IMR-90 (cell line): ENCODE results near the gene SLC26A11. TPM values are rescaled to one million over a fixed set of nuclear protein-coding genes. Genes with fewer than 3 reads are reported as not detected.

Source experiments
- ATAC-seq: fragments of 200-7000 bp; cut with Tn5 transposase; 2 replicates; pipeline ENCODE4 v1.9.1; 2020; ENCODE audit warnings: low read depth, mild to moderate bottlenecking, moderate library complexity
- BruUV-seq: library from RNA; stranded (reverse); fragments of 400-500 nt; replicated peaks from 2 replicates; lab custom pipeline; 2021; lab: Mats Ljungman, UMichigan
- CTCF ChIA-PET: fragments of 300-600 bp; formaldehyde crosslinking; extraction: SDS; loops from one replicate; lab custom pipeline; 2021; ENCODE audit warnings: antibody characterized with exemption; lab: Yijun Ruan, JAX
- POLR2A ChIA-PET: fragments of 300-600 bp; sonication (Branson Sonifier 250); formaldehyde crosslinking; loops from one replicate; lab custom pipeline; 2022; ENCODE audit warnings: antibody characterized with exemption; ENCODE audit not compliant: unreplicated experiment; lab: Charles Lee
- DNase-seq: peaks from one replicate; pipeline ENCODE4 v3.0.0; 2013
- H2AFZ ChIP-seq: replicated peaks from 2 replicates; pipeline ENCODE3; 2013; ENCODE audit warnings: low read length, mild to moderate bottlenecking; ENCODE audit not compliant: poor library complexity
- H2AK5ac ChIP-seq: 2 replicates; pipeline ENCODE4 v1.6.1; 2013; ENCODE audit warnings: low read depth, low read length, inconsistent platforms
- H2AK9ac ChIP-seq: replicated peaks from 2 replicates; pipeline ENCODE3; 2013; ENCODE audit warnings: mild to moderate bottlenecking, low read depth, low read length, moderate library complexity; ENCODE audit not compliant: poor library complexity
- H2BK120ac ChIP-seq: 2 replicates; pipeline ENCODE4 v1.6.1; 2013; ENCODE audit warnings: low read depth, low read length, inconsistent platforms
- H2BK15ac ChIP-seq: 3 replicates; pipeline ENCODE4 v1.6.1; 2013; ENCODE audit warnings: low read depth, low read length, inconsistent platforms
- H2BK20ac ChIP-seq: 2 replicates; pipeline ENCODE4 v1.6.1; 2013; ENCODE audit warnings: low read depth, mild to moderate bottlenecking, inconsistent platforms, low read length, moderate library complexity
- H2BK5ac ChIP-seq: 2 replicates; pipeline ENCODE4 v1.6.1; 2013; ENCODE audit warnings: mild to moderate bottlenecking, low read depth, low read length, inconsistent platforms; ENCODE audit not compliant: poor library complexity, severe bottlenecking
- H3K14ac ChIP-seq: replicated peaks from 2 replicates; pipeline ENCODE4 v1.6.1; 2013; ENCODE audit warnings: low read depth, low read length, inconsistent platforms
- H3K18ac ChIP-seq: 2 replicates; pipeline ENCODE4 v1.6.1; 2013; ENCODE audit warnings: low read depth, low read length, control low read depth
- H3K23ac ChIP-seq: 2 replicates; pipeline ENCODE4 v1.6.1; 2013; ENCODE audit warnings: low read depth, low read length, inconsistent platforms
- H3K27ac ChIP-seq: 2 replicates; pipeline ENCODE4 v1.5.1; 2013; ENCODE audit warnings: mild to moderate bottlenecking, control low read depth, low read length; ENCODE audit not compliant: insufficient read depth
- H3K27me3 ChIP-seq: 2 replicates; pipeline ENCODE4 v1.6.1; 2013; ENCODE audit warnings: low read length; ENCODE audit not compliant: control insufficient read depth, insufficient read depth
- H3K36me3 ChIP-seq: 2 replicates; pipeline ENCODE4 v1.6.1; 2013; ENCODE audit warnings: low read length, mixed read lengths; ENCODE audit not compliant: control insufficient read depth, insufficient read depth
- H3K4ac ChIP-seq: 2 replicates; pipeline ENCODE4 v1.6.1; 2013; ENCODE audit warnings: low read depth, low read length, inconsistent platforms
- H3K4me1 ChIP-seq: 2 replicates; pipeline ENCODE4 v1.6.1; 2013; ENCODE audit warnings: low read length, mixed read lengths; ENCODE audit not compliant: control insufficient read depth, insufficient read depth
- H3K4me2 ChIP-seq: 2 replicates; pipeline ENCODE4 v1.6.1; 2013; ENCODE audit warnings: low read depth, mild to moderate bottlenecking, control low read depth, low read length, moderate library complexity
- H3K4me3 ChIP-seq: 2 replicates; pipeline ENCODE4 v1.5.1; 2013; ENCODE audit warnings: low read depth, mild to moderate bottlenecking, control low read depth, low read length, moderate library complexity; ENCODE audit not compliant: insufficient read depth
- H3K56ac ChIP-seq: 2 replicates; pipeline ENCODE4 v1.6.1; 2013; ENCODE audit warnings: low read length, inconsistent platforms; ENCODE audit not compliant: insufficient read depth; ENCODE audit errors: extremely low read depth
- H3K79me1 ChIP-seq, 2 experiments: 2 replicates each; pipeline ENCODE4 v1.6.1; 2013; ENCODE audit warnings: low read length in 2 of 2, inconsistent platforms in 1 of 2, low read depth in 1 of 2
- H3K9ac ChIP-seq: 2 replicates; pipeline ENCODE4 v1.6.1; 2013; ENCODE audit warnings: low read depth, low read length, control low read depth
- H3K9me1 ChIP-seq: 2 replicates; pipeline ENCODE4 v1.6.1; 2013; ENCODE audit warnings: low read length, inconsistent platforms; ENCODE audit not compliant: insufficient read depth
- H3K9me3 ChIP-seq: 2 replicates; pipeline ENCODE4 v1.6.1; 2013; ENCODE audit warnings: low read length; ENCODE audit not compliant: control insufficient read depth, insufficient read depth
- H4K20me1 ChIP-seq: 2 replicates; pipeline ENCODE4 v1.6.1; 2013; ENCODE audit warnings: low read length, inconsistent platforms; ENCODE audit not compliant: insufficient read depth
- H4K5ac ChIP-seq: 2 replicates; pipeline ENCODE4 v1.6.1; 2013; ENCODE audit warnings: mild to moderate bottlenecking, low read depth, low read length, control low read depth
- H4K8ac ChIP-seq, 2 experiments: 2 replicates each; pipeline ENCODE4 v1.6.1; 2013; ENCODE audit warnings: low read depth in 2 of 2, low read length in 2 of 2, control low read depth in 1 of 2, inconsistent platforms in 1 of 2
- H4K91ac ChIP-seq: 2 replicates; pipeline ENCODE4 v1.6.1; 2013; ENCODE audit warnings: low read depth, low read length, inconsistent platforms; ENCODE audit not compliant: insufficient read depth
- BHLHE40 ChIP-seq: fragments of 150-350 bp; IDR thresholded peaks from 2 replicates; pipeline ENCODE4 v1.6.1; 2016; ENCODE audit warnings: mild to moderate bottlenecking, low read depth, low read length
- CEBPB ChIP-seq: IDR thresholded peaks from 2 replicates; pipeline ENCODE4 v1.6.1; 2012; ENCODE audit warnings: low read depth, low read length, improper control_type of control experiment
- CHD1 ChIP-seq: IDR thresholded peaks from 2 replicates; pipeline ENCODE4 v1.6.1; 2012; ENCODE audit warnings: low read depth, low read length, improper control_type of control experiment
- FOS ChIP-seq: fragments of 150-350 bp; IDR thresholded peaks from 2 replicates; pipeline ENCODE4 v1.6.1; 2016; ENCODE audit warnings: low read depth, low read length
- MAFK ChIP-seq: IDR thresholded peaks from 2 replicates; pipeline ENCODE4 v1.6.1; 2012; ENCODE audit warnings: low read depth, low read length, improper control_type of control experiment
- MAZ ChIP-seq: IDR thresholded peaks from 2 replicates; pipeline ENCODE4 v1.6.1; 2012; ENCODE audit warnings: low read depth, mild to moderate bottlenecking, low read length, improper control_type of control experiment, moderate library complexity, borderline replicate concordance
- MXI1 ChIP-seq: IDR thresholded peaks from 2 replicates; pipeline ENCODE4 v1.6.1; 2012; ENCODE audit warnings: low read depth, mild to moderate bottlenecking, low read length, moderate library complexity, borderline replicate concordance
- NFE2L2 ChIP-seq: fragments of 150-350 bp; IDR thresholded peaks from 2 replicates; pipeline ENCODE4 v1.6.1; 2016; ENCODE audit warnings: low read depth, mild to moderate bottlenecking, low read length
- POLR2A ChIP-seq: IDR thresholded peaks from 2 replicates; pipeline ENCODE4 v1.6.1; 2012; ENCODE audit warnings: mild to moderate bottlenecking, low read depth, low read length
- RAD21 ChIP-seq: IDR thresholded peaks from 2 replicates; pipeline ENCODE4 v1.6.1; 2012; ENCODE audit warnings: low read length, improper control_type of control experiment
- RCOR1 ChIP-seq: IDR thresholded peaks from 2 replicates; pipeline ENCODE4 v1.6.1; 2012; ENCODE audit warnings: mild to moderate bottlenecking, low read length, improper control_type of control experiment; ENCODE audit not compliant: insufficient replicate concordance
- RFX5 ChIP-seq: IDR thresholded peaks from 2 replicates; pipeline ENCODE4 v1.8.0; 2012; ENCODE audit warnings: low read depth, mild to moderate bottlenecking, low read length, moderate library complexity
- SMC3 ChIP-seq: fragments of 150-350 bp; IDR thresholded peaks from 2 replicates; pipeline ENCODE4 v1.6.1; 2016; ENCODE audit warnings: low read depth, mild to moderate bottlenecking, antibody characterized with exemption, low read length, moderate library complexity
- WGBS, 2 experiments: methylation state at CpG; one replicate each; pipeline versions ENCODE4 v1.1.5 to v1.1.7; 2013; ENCODE audit warnings: missing lambda C conversion rate in 2 of 2; ENCODE audit not compliant: insufficient read length in 1 of 2; ENCODE audit errors: extremely low coverage in 2 of 2; 5-methylcytosine and 5-hydroxymethylcytosine counted together
- dilution Hi-C: fragments of 300-500 bp; cut with HindIII; formaldehyde crosslinking; loops from one replicate; pipeline ENCODE4 v1.14.3; 2018; ENCODE audit warnings: low sequenced_read_pairs; ENCODE audit not compliant: unreplicated experiment
- in situ Hi-C: fragments of 300-500 bp; cut with MboI; formaldehyde crosslinking; loops from 3 replicates; pipeline ENCODE4 v1.14.3; 2019; ENCODE audit warnings: low sequenced_read_pairs, inconsistent platforms, mixed read lengths
- intact Hi-C: fragments of 100-400 bp; cut with micrococcal nuclease; formaldehyde crosslinking; loops from 2 replicates; pipeline ENCODE4 v1.10.0; 2022
- polyA plus RNA-seq, 3 experiments: library from polyadenylated mRNA; depleted of rRNA; stranded (reverse); fragments of >200 nt; gene quantifications; 2 replicates each; pipeline ENCODE4 v1.2.3, GENCODE V29; 2012; ENCODE audit warnings: low replicate concordance in 1 of 3
- total RNA-seq: library from RNA; depleted of rRNA; stranded (reverse); fragments of >200 nt; gene quantifications from 2 replicates; pipeline ENCODE4 v1.2.3, GENCODE V29; 2012
- TF ChIP-seq, protein P1 (sequence below): fragments of 150-350 bp; IDR thresholded peaks from 2 replicates; pipeline ENCODE4 v1.6.1; 2017; ENCODE audit warnings: mild to moderate bottlenecking, antibody characterized with exemption, low read length, low read depth
- TF ChIP-seq, protein P2 (sequence below): fragments of 150-350 bp; IDR thresholded peaks from 2 replicates; pipeline ENCODE4 v1.6.1; 2016; ENCODE audit warnings: low read depth, mild to moderate bottlenecking, low read length, moderate library complexity, borderline replicate concordance
- TF ChIP-seq, protein P3 (sequence below): conservative IDR thresholded peaks from 2 replicates; pipeline ENCODE4 v1.5.1; 2012; ENCODE audit warnings: mild to moderate bottlenecking, low read depth, low read length, improper control_type of control experiment

Gene SLC26A11
- total and polyA plus RNA-seq, 2 of the 4 experiments (the other 2 are of a cell fraction), result 3.2 to 15.6 TPM

DNA sequence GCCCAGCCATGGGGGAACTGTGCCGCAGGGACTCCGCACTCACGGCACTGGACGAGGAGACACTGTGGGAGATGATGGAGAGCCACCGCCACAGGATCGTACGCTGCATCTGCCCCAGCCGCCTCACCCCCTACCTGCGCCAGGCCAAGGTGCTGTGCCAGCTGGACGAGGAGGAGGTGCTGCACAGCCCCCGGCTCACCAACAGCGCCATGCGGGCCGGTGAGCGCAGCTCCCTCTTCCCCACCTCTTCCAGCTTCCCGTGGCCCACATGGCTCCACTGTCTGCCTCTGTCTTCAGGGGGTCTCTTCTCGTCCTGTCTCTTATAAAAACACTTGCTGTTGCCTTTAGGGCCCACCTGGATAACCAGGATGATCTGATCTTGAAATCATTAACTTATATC is 38.8 kb upstream of the SLC26A11 start:
- WGBS, 2 experiments, result 70% methylated on average over 2 of the region's 17 CpGs; no CpG with 5 or more reads in 1 of the 2 experiments
- no peak overlapping the region for H4K5ac ChIP-seq
- H4K8ac ChIP-seq, result no peak overlapping the region
- TF ChIP-seq MAZ, result no peak
- no peak for TF ChIP-seq CHD1
- TF ChIP-seq MAFK, result no peak
- no peak for TF ChIP-seq RCOR1
- TF ChIP-seq NFE2L2, result no peak
- TF ChIP-seq, protein P1, sequence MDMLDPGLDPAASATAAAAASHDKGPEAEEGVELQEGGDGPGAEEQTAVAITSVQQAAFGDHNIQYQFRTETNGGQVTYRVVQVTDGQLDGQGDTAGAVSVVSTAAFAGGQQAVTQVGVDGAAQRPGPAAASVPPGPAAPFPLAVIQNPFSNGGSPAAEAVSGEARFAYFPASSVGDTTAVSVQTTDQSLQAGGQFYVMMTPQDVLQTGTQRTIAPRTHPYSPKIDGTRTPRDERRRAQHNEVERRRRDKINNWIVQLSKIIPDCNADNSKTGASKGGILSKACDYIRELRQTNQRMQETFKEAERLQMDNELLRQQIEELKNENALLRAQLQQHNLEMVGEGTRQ, result no peak
- TF ChIP-seq SMC3, result no peak
- TF ChIP-seq, protein P2, sequence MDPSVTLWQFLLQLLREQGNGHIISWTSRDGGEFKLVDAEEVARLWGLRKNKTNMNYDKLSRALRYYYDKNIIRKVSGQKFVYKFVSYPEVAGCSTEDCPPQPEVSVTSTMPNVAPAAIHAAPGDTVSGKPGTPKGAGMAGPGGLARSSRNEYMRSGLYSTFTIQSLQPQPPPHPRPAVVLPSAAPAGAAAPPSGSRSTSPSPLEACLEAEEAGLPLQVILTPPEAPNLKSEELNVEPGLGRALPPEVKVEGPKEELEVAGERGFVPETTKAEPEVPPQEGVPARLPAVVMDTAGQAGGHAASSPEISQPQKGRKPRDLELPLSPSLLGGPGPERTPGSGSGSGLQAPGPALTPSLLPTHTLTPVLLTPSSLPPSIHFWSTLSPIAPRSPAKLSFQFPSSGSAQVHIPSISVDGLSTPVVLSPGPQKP, result no peak
- no peak for TF ChIP-seq FOS
- no peak for TF ChIP-seq RAD21
- TF ChIP-seq, protein P3, sequence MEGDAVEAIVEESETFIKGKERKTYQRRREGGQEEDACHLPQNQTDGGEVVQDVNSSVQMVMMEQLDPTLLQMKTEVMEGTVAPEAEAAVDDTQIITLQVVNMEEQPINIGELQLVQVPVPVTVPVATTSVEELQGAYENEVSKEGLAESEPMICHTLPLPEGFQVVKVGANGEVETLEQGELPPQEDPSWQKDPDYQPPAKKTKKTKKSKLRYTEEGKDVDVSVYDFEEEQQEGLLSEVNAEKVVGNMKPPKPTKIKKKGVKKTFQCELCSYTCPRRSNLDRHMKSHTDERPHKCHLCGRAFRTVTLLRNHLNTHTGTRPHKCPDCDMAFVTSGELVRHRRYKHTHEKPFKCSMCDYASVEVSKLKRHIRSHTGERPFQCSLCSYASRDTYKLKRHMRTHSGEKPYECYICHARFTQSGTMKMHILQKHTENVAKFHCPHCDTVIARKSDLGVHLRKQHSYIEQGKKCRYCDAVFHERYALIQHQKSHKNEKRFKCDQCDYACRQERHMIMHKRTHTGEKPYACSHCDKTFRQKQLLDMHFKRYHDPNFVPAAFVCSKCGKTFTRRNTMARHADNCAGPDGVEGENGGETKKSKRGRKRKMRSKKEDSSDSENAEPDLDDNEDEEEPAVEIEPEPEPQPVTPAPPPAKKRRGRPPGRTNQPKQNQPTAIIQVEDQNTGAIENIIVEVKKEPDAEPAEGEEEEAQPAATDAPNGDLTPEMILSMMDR, result no peak
- TF ChIP-seq RFX5, result no peak
- TF ChIP-seq POLR2A, result no peak
- no peak for TF ChIP-seq BHLHE40
- no peak for TF ChIP-seq CEBPB
- no peak for TF ChIP-seq MXI1
- H2AFZ ChIP-seq, result no peak overlapping the region
- no peak overlapping the region; the same call in 1 of the 2 replicates for H3K14ac ChIP-seq
- no peak overlapping the region for H3K23ac ChIP-seq
- H3K9me1 ChIP-seq, result no peaks in the 10 kb centered on the region
- peaks cover 28% of the 10 kb centered on the region for H3K27me3 ChIP-seq
- no peak overlapping the region for H2AK9ac ChIP-seq
- H2BK120ac ChIP-seq, result no peak overlapping the region
- intact Hi-C loops, result no loop called here
- BruUV-seq, result no TSS peak
- H2BK15ac ChIP-seq, result no peak overlapping the region
- no peak for ATAC-seq
- no peak overlapping the region for H3K4me3 ChIP-seq
- H2BK5ac ChIP-seq, result no peak overlapping the region
- no peaks in the 10 kb centered on the region for H3K4me1 ChIP-seq
- no peak overlapping the region for H3K56ac ChIP-seq
- no peak overlapping the region for H3K4ac ChIP-seq
- no peaks in the 10 kb centered on the region for H3K36me3 ChIP-seq
- dilution Hi-C loops, result no loop called here
- H3K9me3 ChIP-seq, result no peaks in the 10 kb centered on the region
- no peak overlapping the region for H3K9ac ChIP-seq
- DNase-seq, result no peak
- POLR2A ChIA-PET, result interaction anchor here (0.6 kb wide), 1 partner anchor 97 kb away, joined by 4 read pairs; no protein-coding TSS in a partner anchor
- no peak overlapping the region for H3K4me2 ChIP-seq
- H4K20me1 ChIP-seq, result no peaks in the 10 kb centered on the region
- H2AK5ac ChIP-seq, result no peak overlapping the region
- in situ Hi-C loops, result no loop called here
- H4K91ac ChIP-seq, result no peak overlapping the region
- no peak overlapping the region for H2BK20ac ChIP-seq
- no peak overlapping the region for H3K18ac ChIP-seq
- CTCF ChIA-PET, result no interaction called here
- no peaks in the 10 kb centered on the region for H3K79me1 ChIP-seq
- no peak overlapping the region for H3K27ac ChIP-seq
